GM12872 (cell line): Measurements from ENCODE around the gene ASTN2.

Source experiments
- CTCF ChIP-seq: IDR thresholded peaks from 3 replicates; pipeline ENCODE4 v1.5.1; 2011; ENCODE audit warnings: low read depth, mild to moderate bottlenecking, low read length, moderate library complexity; ENCODE audit not compliant: insufficient read depth

Gene ASTN2

GRCh38 chr9:116978155-116978554, 436.7 kb downstream of the ASTN2 start:
- TF ChIP-seq CTCF, result no peak

- TF ChIP-seq CTCF, result no peak
Observed at GRCh38 chr9:116975126-116975525, 439.7 kb downstream of the ASTN2 start.

- TF ChIP-seq CTCF, result no peak
Observed at GRCh38 chr9:116966199-116966598, 448.7 kb downstream of the ASTN2 start.

- no peak for TF ChIP-seq CTCF
Observed at GRCh38 chr9:116964258-116964657, 450.6 kb downstream of the ASTN2 start.

GRCh38 chr9:116959809-116960208, 455.0 kb downstream of the ASTN2 start:
- no peak for TF ChIP-seq CTCF

GRCh38 chr9:116958881-116959280, 456.0 kb downstream of the ASTN2 start:
- no peak for TF ChIP-seq CTCF

GRCh38 chr9:116954731-116955130, 460.1 kb downstream of the ASTN2 start:
- no peak for TF ChIP-seq CTCF

- no peak for TF ChIP-seq CTCF
Observed at GRCh38 chr9:116953271-116953670, 461.6 kb downstream of the ASTN2 start.
